Vagina (tissue), 2 donors: ENCODE data around the gene DCDC2.

Experiments used
- POLR2A ChIP-seq, 2 donors: fragments of 450-650 bp; IDR thresholded peaks; one replicate each; pipeline ENCODE4 v1.6.1; 2017; ENCODE audit warnings: antibody characterized with exemption in 2 of 2, mild to moderate bottlenecking in 2 of 2, moderate library complexity in 2 of 2
- POLR2AphosphoS5 ChIP-seq, 2 donors: sonication (generic); formaldehyde crosslinking; IDR thresholded peaks; one replicate each; pipeline ENCODE4 v1.9.0; 2017; ENCODE audit warnings: antibody characterized with exemption in 2 of 2, mild to moderate bottlenecking in 2 of 2, low read depth in 1 of 2; ENCODE audit not compliant: insufficient read depth in 1 of 2

GRCh38 chr6:24306936-24307335 lies 50.9 kb downstream of the DCDC2 start:
- no peak for TF ChIP-seq POLR2A (IDR thresholded peaks at IDR 0.05)
- TF ChIP-seq POLR2AphosphoS5 (IDR thresholded peaks at IDR 0.05; ENCODE audit: insufficient read depth in 1 of 2, low read depth in 1 of 2), result no peak
